ENCODE data around the gene CYTH2.

CYTH2 gene

GRCh38 chr19:48492925-48493717, 24.0 kb downstream of the CYTH2 start:
- DNase-seq (ENCODE audit: low read depth in 2 of 2), result peak; percentile 68 to 84

- no peak for DNase-seq (ENCODE audit: low read depth in 2 of 2)
Measured at GRCh38 chr19:48493718-48494401, 24.7 kb downstream of the CYTH2 start.

- DNase-seq (ENCODE audit: low read depth in 2 of 2), result no peak
Measured at GRCh38 chr19:48495396-48495795, 26.2 kb downstream of the CYTH2 start.

GRCh38 chr19:48496959-48497727, 28.0 kb downstream of the CYTH2 start:
- DNase-seq (ENCODE audit: low read depth in 2 of 2), result no peak

- DNase-seq (ENCODE audit: low read depth in 2 of 2), result no peak
Measured at GRCh38 chr19:48497728-48498594, 28.8 kb downstream of the CYTH2 start.

- no peak for DNase-seq (ENCODE audit: low read depth in 2 of 2)
Measured at GRCh38 chr19:48498595-48499311, 29.6 kb downstream of the CYTH2 start.

GRCh38 chr19:48499316-48500090, 30.3 kb downstream of the CYTH2 start:
- no peak for DNase-seq (ENCODE audit: low read depth in 2 of 2)

- DNase-seq (ENCODE audit: low read depth in 2 of 2), result no peak
Measured at GRCh38 chr19:48500830-48501493, 31.8 kb downstream of the CYTH2 start.

GRCh38 chr19:48501494-48502349, 32.6 kb downstream of the CYTH2 start:
- DNase-seq (ENCODE audit: low read depth in 2 of 2), result peak in 1 of 2 donors; percentile 62

- no peak for DNase-seq (ENCODE audit: low read depth in 2 of 2)
Measured at GRCh38 chr19:48502350-48503018, 33.3 kb downstream of the CYTH2 start.

GRCh38 chr19:48506138-48506733, 37.1 kb downstream of the CYTH2 start:
- no peak for DNase-seq (ENCODE audit: low read depth in 2 of 2)

GRCh38 chr19:48507911-48508439, 38.8 kb downstream of the CYTH2 start:
- DNase-seq (ENCODE audit: low read depth in 2 of 2), result no peak

GRCh38 chr19:48508729-48509411, 39.7 kb downstream of the CYTH2 start:
- no peak for DNase-seq (ENCODE audit: low read depth in 2 of 2)

GRCh38 chr19:48509467-48510194, 40.5 kb downstream of the CYTH2 start:
- DNase-seq (ENCODE audit: low read depth in 2 of 2), result no peak

GRCh38 chr19:48510421-48511268, 41.5 kb downstream of the CYTH2 start:
- peak; percentile 48 to 62 for DNase-seq (ENCODE audit: low read depth in 2 of 2)

Measured in stimulated activated CD8-positive, alpha-beta memory T cell treated with anti-CD3 and anti-CD28 coated beads, Interleukin-2, amount 100 ng/mL, for 48 hours (primary cell).